NCI-H1694 (cell line): ENCODE data around the gene NAALADL2.
"Not testable (repeated sequence)": the region's sequence is repeated elsewhere in the genome, so short reads cannot be mapped to it uniquely, and the experiment has no call there.

Source experiments
- DNase-seq: peaks from one replicate; lab custom pipeline; 2025; lab: John Stamatoyannopoulos, UW

The NAALADL2 gene

GRCh38 chr3:175593331-175593730 is 734.2 kb downstream of the NAALADL2 start:
- DNase-seq, result no peak

DNA sequence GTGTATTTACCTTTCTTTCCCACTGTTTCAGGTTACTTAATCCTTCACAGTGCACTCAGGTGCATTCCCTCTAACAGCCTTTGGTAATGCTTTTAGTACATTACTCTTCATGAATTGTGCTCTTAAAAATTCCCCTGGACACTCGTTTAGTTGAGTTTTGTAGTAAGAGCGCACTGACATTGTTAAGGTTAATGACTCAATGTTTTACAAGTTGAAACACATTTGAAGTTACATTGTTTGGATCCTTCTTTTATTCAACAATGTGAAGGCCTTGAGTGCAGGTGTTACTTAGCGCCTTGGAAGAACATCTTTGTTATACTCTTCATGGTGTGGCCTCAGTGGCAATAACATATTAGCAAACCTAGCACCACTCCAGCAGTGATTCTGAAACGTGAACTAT is 739.6 kb downstream of the NAALADL2 start:
- DNase-seq, result no peak

DNA sequence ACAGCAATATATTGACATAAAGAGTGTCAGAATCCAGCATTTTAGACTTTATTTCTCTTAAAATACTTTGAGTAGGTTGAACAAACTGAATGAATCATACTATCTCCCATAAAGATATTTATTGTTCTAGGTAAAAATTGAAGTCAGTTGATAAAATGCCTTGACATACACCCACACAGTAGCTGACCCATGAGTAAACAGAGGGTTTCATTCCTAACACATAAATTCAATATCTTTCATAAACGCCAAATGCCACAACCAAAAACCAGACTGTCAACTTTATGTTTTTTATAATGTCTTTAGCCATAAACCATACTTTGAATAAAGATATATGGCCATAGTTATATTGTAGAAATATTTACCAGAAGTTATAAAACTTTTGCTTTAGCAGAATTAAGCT is 742.4 kb downstream of the NAALADL2 start:
- DNase-seq, result no peak

DNA sequence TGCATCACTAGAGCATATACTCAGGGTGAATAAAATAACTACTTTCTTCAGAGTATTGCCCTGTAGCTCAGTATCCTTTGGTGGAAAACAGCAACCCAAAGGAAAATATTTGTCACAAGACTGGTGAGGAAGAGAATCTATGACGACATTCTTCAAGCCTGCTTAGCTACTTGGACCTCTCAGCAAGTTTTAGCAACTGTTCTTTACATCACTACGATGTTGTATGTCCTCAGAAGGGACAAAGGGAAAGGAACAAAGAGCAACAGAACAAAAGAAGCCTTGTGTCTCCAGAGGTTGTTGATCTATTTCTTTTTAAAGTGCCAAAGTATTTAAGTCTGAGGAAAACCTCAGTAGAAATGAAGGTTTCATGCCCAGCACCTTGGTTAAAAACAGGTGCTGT is 746.7 kb downstream of the NAALADL2 start:
- DNase-seq, result no peak

- no peak for DNase-seq
Observed at GRCh38 chr3:175606650-175607318, 747.6 kb downstream of the NAALADL2 start.

GRCh38 chr3:175608356-175608755 is 749.2 kb downstream of the NAALADL2 start:
- no peak for DNase-seq

DNA sequence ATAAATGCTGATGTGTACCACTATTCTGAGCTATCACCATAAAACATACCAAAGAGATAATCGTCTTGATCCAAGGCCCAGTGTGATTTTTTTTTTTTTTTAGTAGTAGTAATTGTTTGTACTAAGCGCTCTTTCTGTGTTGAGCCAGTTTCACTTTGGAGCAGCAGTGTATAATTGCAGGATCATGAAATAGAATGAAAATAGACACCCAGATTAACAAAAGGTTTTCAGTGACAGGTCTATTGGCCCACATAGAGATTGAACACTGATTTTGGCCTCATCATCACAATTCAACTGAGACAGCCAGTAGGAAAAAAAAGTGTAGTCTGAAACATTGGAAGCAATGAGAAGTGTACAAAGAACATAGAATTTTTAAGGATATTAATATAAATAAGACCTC is 749.8 kb downstream of the NAALADL2 start:
- DNase-seq, result no peak

DNA sequence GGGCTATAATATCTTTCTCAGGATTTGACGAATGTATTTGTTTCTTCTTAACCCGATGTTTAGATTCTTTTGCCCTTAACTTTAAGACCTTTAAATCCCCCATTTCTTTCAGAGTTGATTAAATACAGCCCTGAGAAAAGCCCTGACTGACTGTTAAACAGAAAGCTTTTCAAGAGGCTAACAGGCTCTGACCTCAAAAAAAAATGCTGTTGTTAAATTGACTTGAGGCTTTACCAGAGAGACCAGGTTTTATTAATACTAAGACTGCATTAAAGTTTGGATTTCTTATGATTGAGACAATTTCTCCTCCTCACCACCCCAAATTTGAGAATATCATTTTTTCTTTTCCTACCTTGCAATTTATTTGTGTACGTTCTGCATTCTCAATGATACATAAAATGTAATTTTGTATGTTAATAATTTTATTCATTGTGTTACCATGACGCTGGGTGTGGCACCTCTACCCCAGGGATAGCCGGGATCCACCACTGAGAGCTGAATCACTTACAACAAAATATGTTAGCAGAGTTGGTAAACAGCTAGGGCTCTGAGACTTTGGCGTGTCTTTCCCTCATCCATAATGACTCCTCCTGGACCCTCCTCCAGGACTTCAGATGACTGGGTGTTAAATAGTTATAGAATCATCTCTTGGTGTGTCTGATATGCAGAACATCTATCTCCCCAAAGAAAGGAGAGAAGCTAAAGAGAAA is 753.5 kb downstream of the NAALADL2 start:
- no peak for DNase-seq

GRCh38 chr3:175614107-175614506 is 755.0 kb downstream of the NAALADL2 start:
- not testable (repeated sequence) for DNase-seq

DNA sequence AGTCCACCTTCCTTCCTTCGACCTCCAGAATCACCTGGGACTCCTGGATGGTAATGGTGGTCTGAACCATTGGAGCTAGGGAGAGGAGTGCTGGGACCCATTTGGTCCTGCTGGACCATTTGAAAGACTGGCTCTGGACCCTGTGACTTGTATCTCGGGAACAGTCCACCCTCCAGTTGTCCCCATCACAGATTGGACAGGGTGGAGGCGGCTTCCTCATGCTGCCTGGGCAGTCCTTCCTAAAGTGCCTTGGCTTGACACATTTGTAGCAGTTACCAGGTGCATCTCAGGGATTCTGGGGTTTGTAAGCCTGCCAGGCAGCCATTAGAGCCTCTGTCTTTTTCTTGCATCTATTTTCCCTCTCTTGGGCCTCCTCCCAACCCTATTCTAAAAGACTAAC is 758.1 kb downstream of the NAALADL2 start:
- DNase-seq, result no peak

DNA sequence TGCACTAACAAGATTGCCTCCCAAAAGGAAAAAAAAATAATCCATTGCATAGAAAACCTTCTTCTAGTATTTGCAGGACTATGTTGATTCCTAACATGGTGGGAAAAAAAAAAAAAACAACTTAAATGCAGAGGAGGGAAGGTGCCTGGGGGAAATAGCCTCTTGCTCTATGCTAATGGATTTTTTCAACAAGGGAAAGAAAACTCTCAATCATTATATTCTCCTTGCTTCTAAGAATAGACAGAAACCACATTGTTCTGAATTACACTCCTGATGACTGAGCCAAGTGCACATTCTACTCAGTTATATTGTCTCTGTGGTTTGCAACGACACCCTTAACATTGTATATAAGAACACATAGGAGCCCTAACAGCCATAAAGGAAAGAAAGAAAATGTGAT is 760.2 kb downstream of the NAALADL2 start:
- DNase-seq, result no peak

DNA sequence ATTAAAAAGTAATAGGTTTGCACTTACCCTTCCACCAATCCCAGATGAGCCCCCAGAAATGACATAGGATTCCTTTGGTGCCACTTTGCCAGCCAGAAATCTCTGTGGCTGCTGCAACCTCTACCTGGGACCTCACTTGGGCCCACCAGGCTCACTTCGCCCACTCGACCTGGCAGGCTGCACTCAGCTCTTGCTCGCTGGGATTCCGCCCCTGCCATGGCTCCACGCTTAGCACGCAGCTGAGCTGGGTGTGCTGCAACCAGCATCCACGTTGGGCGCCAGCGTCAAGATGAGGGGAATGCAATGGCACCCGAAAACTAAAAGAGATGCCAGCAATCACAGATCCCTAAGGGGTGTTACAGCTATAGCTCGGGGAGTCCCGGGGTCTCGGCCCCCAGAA is 761.0 kb downstream of the NAALADL2 start:
- DNase-seq, result no peak

DNA sequence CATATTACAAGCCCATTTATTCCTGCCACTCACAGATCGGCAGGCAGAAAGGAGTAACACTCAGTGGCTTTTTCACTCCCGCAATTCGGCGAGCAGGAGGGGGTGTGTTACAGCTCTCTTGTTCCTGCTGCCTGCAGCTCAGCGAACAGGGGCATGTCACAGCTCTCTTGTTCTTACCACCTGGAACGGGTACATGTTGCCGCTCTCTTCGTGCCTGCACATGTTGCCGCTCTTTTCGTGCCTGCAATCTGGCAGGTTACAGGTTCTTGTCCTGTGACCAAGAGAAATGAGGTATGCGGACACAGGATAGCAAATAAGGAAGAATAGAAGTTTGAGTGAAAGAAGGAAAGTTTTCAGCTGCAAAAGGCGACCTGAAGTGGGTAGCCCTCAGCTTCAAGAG is 761.4 kb downstream of the NAALADL2 start:
- no peak for DNase-seq

DNA sequence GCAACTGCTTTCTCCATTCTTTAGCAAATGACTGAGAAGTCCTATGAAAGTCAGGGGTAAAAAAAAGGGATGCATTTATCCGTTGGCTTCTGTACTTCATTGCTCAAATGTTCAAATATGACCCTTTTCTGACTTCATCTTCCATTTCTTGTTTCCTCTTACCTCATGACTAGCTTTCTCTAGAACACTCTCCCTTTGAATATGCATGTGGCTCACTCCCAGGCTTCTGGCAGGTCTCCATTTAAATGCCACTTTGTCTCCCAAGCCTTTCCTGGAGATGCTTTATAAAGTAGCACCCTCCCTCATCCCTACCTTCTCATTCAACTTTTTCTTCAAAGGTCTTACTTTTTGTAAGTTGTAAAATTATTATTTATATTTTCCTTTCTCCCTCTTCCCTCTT is 781.8 kb downstream of the NAALADL2 start:
- DNase-seq, result no peak

GRCh38 chr3:175646865-175647264 is 787.7 kb downstream of the NAALADL2 start:
- no peak for DNase-seq

- DNase-seq, result no peak
Observed at GRCh38 chr3:175648899-175649298, 789.8 kb downstream of the NAALADL2 start.

- no peak for DNase-seq
Observed at GRCh38 chr3:175651716-175652115, 792.6 kb downstream of the NAALADL2 start.

DNA sequence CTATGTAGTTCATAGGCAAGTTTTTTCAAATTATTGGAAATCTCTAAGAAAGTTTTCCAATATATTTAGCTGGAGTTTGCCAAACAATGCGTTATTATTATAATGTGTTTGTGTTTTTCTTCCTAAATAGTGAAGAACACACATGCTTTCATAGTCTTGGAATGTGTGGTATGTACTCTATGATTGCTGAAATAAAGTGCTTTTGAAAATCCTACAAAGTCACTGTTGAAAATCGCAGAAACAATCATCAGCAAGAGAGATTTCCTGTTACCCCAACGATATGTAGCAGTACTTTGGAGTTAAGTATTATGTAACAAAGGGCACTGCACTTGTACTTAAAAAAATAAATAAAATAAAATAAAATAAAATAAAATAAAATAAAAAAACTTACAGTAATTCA is 796.2 kb downstream of the NAALADL2 start:
- no peak for DNase-seq

DNA sequence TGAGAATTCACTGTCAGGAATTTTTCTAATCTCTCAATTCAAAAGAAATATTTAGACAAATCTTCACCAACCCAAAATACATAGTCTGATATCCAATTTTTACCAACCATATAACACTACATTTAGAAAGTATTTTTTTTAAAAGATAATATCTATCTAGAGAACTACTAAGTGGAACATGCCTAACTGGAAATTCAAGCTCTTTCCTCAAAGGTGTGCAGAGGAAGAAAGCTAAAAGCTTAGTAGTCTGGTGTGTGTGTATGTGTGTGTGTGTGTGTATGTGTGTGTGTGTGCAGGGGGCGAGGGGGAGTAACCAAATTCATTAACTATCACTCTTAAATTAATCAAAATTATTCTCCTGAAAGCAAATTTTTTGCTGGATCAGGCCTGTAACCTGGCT is 797.3 kb downstream of the NAALADL2 start:
- no peak for DNase-seq

DNA sequence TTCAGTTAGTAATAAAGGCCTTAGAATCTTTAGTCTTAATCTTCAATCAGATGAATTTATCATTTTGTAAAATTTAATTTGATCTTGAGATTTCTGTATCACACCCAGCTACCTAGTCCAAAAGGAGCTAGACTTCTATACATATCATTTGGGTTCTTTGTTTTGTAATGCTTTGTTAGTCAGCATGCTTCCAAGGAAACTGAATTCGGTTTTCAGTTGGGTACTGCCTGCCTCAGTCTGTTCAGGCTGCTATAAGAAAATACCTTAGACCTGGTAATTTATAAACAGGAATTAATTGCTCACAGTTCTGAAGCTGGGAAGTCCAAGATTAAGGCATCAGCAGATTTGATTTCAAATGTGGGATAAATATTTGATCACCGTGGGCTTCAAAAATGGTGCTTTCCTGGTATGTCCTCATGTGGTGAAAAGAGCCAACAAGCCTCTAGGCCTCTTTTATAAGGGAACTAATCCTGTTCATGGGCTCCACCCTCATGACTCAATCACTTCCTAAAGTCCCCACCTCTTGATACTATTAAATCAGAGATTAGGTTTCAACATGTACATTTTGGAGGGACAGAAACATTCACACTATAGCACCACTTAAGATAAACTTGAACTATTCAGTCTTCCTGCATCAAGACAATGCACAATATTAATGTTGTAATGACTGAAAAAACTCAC is 800.7 kb downstream of the NAALADL2 start:
- DNase-seq, result no peak

DNA sequence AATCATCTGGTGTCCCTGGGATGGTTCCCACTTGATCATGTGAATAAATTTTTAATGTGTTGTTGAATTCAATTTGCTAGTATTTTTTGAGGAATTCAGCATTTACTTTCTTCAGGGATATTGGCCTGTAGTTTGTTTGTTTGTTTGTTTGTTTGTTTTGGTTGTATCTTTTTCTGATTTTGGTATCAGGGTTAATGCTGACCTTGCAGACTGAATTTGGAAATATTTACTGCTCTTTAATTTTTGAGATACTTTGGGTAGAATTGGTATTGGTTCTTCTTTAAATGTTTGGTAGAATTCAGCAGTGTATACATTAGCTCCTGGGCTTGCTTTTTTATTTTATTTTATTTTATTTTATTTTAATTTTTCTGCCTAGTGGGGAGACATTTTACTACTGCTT is 803.7 kb downstream of the NAALADL2 start:
- no peak for DNase-seq

DNA sequence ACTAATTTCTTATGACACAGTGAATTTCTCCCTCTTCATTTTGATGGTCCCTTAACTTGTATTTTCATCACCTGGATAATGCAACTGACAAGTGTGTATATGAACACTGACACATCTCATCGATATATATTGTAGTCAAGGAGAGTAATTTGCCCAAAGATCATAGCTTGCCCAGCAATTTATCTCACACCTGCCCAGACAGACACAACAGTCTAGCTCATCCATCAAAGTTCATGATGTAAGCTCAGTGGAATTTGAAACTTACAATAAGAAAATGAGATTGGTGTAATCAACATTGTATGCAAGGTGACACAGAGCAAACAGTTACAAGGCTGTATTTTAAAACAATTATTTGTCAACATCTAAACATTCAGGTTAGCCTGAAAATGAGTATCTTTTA is 805.8 kb downstream of the NAALADL2 start:
- DNase-seq, result no peak

DNA sequence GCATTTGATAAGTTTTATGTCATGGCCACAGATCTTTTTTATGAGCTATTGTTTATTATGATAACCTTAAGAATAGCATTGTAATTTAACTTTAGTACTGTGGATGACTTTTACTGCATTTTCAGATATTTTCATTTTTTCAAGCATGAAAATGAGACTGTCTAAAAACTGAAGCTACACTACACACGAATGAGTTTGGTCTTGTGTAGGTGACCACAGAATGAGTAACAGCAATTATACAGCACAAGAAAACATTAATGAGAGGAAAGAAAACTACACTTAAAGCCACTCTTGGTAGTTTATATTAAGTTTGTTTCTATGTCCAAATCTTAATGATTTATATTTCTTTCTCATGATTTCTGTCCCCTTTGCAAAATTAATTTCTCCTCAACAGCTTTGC is 809.2 kb downstream of the NAALADL2 start:
- no peak for DNase-seq
